ENCODE data around the gene LMBR1. TPM values are rescaled to one million over a fixed set of nuclear protein-coding genes. Genes with fewer than 3 reads are reported as not detected.

LMBR1 gene
- total and polyA plus RNA-seq, 2 of the 4 experiments (the other 2 are of a cell fraction): 11.9 to 19.9 TPM

DNA sequence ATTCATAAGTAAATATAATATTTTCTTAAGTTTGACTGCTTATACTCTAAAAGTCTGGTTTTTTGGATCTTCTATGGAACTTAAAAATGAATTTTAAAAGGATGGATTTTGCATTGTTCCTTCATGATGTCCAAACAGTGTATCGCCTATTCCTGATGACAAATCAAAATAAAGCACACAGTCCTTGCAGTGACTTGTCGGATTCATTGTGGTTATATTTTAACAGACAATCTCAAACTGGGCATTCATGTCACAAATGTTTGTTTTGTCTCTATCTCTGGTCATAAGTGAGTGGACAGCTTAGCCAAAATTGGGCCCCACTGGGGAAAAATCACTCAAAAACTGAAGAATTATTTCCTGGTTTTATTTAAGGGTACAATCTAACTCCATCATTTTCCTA, 74.8 kb downstream of the LMBR1 start:
- no peak overlapping the region for H2AK5ac ChIP-seq (ENCODE audit: low read depth, low read length)
- no peak overlapping the region for H2BK5ac ChIP-seq (ENCODE audit: low read depth, low read length, poor library complexity, severe bottlenecking)
- BruUV-seq (replicated peaks): no TSS peak
- no peak overlapping the region for H3K56ac ChIP-seq (ENCODE audit: extremely low read depth, insufficient read depth, low read length)
- no peaks in the 10 kb centered on the region for H3K4me1 ChIP-seq (ENCODE audit: control insufficient read depth, insufficient read depth, low read length)
- H3K9me3 ChIP-seq (ENCODE audit: control insufficient read depth, insufficient read depth, low read length): no peaks in the 10 kb centered on the region
- no peak overlapping the region for H3K4me3 ChIP-seq (ENCODE audit: insufficient read depth, low read depth, low read length)
- no peak overlapping the region for H2AK9ac ChIP-seq (replicated peaks; ENCODE audit: low read depth, low read length, poor library complexity)
- H3K36me3 ChIP-seq (ENCODE audit: control insufficient read depth, insufficient read depth, low read length): no peaks in the 10 kb centered on the region
- no peak overlapping the region for H2BK20ac ChIP-seq (ENCODE audit: low read depth, low read length)
- POLR2A ChIA-PET (ENCODE audit: unreplicated experiment): interaction anchor here (0.6 kb wide), 1 partner anchor 126 kb away, joined by 3 read pairs; no protein-coding TSS in a partner anchor
- dilution Hi-C loops (cut with HindIII; ENCODE audit: low sequenced_read_pairs, unreplicated experiment) (no loop called here), intact Hi-C loops (cut with micrococcal nuclease) (no loop called here), in situ Hi-C loops (cut with MboI; ENCODE audit: low sequenced_read_pairs) (no loop called here)
- no peak overlapping the region for H3K14ac ChIP-seq (replicated peaks; ENCODE audit: low read depth, low read length)
- H4K91ac ChIP-seq (ENCODE audit: insufficient read depth, low read depth, low read length): no peak overlapping the region
- H4K5ac ChIP-seq (ENCODE audit: low read depth, low read length): no peak overlapping the region
- no peak overlapping the region for H3K27ac ChIP-seq (ENCODE audit: insufficient read depth, low read length)
- no peak for TF ChIP-seq NFE2L2 (IDR thresholded peaks at IDR 0.05; ENCODE audit: low read depth, low read length)
- no peak for TF ChIP-seq CEBPB (IDR thresholded peaks at IDR 0.05; ENCODE audit: low read depth, low read length)
- no peak for TF ChIP-seq MAFK (IDR thresholded peaks at IDR 0.05; ENCODE audit: low read depth, low read length)
- TF ChIP-seq RAD21 (IDR thresholded peaks at IDR 0.05; ENCODE audit: low read length): no peak
- no peak for TF ChIP-seq RFX5 (IDR thresholded peaks at IDR 0.05; ENCODE audit: low read depth, low read length)
- TF ChIP-seq, protein P1, sequence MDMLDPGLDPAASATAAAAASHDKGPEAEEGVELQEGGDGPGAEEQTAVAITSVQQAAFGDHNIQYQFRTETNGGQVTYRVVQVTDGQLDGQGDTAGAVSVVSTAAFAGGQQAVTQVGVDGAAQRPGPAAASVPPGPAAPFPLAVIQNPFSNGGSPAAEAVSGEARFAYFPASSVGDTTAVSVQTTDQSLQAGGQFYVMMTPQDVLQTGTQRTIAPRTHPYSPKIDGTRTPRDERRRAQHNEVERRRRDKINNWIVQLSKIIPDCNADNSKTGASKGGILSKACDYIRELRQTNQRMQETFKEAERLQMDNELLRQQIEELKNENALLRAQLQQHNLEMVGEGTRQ (IDR thresholded peaks at IDR 0.05; ENCODE audit: low read depth, low read length): no peak
- no peak for TF ChIP-seq RCOR1 (IDR thresholded peaks at IDR 0.05; ENCODE audit: insufficient replicate concordance, low read length)
- no peak for TF ChIP-seq POLR2A (IDR thresholded peaks at IDR 0.05; ENCODE audit: low read depth, low read length)
- TF ChIP-seq, protein P2, sequence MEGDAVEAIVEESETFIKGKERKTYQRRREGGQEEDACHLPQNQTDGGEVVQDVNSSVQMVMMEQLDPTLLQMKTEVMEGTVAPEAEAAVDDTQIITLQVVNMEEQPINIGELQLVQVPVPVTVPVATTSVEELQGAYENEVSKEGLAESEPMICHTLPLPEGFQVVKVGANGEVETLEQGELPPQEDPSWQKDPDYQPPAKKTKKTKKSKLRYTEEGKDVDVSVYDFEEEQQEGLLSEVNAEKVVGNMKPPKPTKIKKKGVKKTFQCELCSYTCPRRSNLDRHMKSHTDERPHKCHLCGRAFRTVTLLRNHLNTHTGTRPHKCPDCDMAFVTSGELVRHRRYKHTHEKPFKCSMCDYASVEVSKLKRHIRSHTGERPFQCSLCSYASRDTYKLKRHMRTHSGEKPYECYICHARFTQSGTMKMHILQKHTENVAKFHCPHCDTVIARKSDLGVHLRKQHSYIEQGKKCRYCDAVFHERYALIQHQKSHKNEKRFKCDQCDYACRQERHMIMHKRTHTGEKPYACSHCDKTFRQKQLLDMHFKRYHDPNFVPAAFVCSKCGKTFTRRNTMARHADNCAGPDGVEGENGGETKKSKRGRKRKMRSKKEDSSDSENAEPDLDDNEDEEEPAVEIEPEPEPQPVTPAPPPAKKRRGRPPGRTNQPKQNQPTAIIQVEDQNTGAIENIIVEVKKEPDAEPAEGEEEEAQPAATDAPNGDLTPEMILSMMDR (conservative IDR thresholded peaks at IDR 0.05; ENCODE audit: low read depth, low read length): no peak
- TF ChIP-seq BHLHE40 (IDR thresholded peaks at IDR 0.05; ENCODE audit: low read depth, low read length): no peak
- TF ChIP-seq, protein P3, sequence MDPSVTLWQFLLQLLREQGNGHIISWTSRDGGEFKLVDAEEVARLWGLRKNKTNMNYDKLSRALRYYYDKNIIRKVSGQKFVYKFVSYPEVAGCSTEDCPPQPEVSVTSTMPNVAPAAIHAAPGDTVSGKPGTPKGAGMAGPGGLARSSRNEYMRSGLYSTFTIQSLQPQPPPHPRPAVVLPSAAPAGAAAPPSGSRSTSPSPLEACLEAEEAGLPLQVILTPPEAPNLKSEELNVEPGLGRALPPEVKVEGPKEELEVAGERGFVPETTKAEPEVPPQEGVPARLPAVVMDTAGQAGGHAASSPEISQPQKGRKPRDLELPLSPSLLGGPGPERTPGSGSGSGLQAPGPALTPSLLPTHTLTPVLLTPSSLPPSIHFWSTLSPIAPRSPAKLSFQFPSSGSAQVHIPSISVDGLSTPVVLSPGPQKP (IDR thresholded peaks at IDR 0.05; ENCODE audit: borderline replicate concordance, low read depth, low read length): no peak
- TF ChIP-seq SMC3 (IDR thresholded peaks at IDR 0.05; ENCODE audit: low read depth, low read length): no peak
- no peak for TF ChIP-seq FOS (IDR thresholded peaks at IDR 0.05; ENCODE audit: low read depth, low read length)
- no peak for TF ChIP-seq MXI1 (IDR thresholded peaks at IDR 0.05; ENCODE audit: borderline replicate concordance, low read depth, low read length)
- no peak for TF ChIP-seq MAZ (IDR thresholded peaks at IDR 0.05; ENCODE audit: borderline replicate concordance, low read depth, low read length)
- TF ChIP-seq CHD1 (IDR thresholded peaks at IDR 0.05; ENCODE audit: low read depth, low read length): no peak
- no peaks in the 10 kb centered on the region for H4K20me1 ChIP-seq (ENCODE audit: insufficient read depth, low read length)
- ATAC-seq (ENCODE audit: low read depth): no peak
- H3K23ac ChIP-seq (ENCODE audit: low read depth, low read length): no peak overlapping the region
- no peak for DNase-seq
- no peaks in the 10 kb centered on the region for H3K9me1 ChIP-seq (ENCODE audit: insufficient read depth, low read length)
- no peak overlapping the region for H2AFZ ChIP-seq (replicated peaks; ENCODE audit: low read length, poor library complexity)
- H2BK120ac ChIP-seq (ENCODE audit: low read depth, low read length): no peak overlapping the region
- H3K18ac ChIP-seq (ENCODE audit: low read depth, low read length): no peak overlapping the region
- H2BK15ac ChIP-seq (ENCODE audit: low read depth, low read length): no peak overlapping the region
- H3K9ac ChIP-seq (ENCODE audit: low read depth, low read length): no peak overlapping the region
- WGBS, 2 experiments (ENCODE audit: extremely low coverage in 2 of 2, insufficient read length in 1 of 2): no CpG with 5 or more reads among the region's 2 CpGs
- no peak overlapping the region for H3K4ac ChIP-seq (ENCODE audit: low read depth, low read length)
- no peaks in the 10 kb centered on the region for H3K27me3 ChIP-seq (ENCODE audit: control insufficient read depth, insufficient read depth, low read length)
- no peak overlapping the region for H3K4me2 ChIP-seq (ENCODE audit: low read depth, low read length)
- CTCF ChIA-PET: no interaction called here
- no peaks in the 10 kb centered on the region; a peak in 1 of 4 replicates for H3K79me1 ChIP-seq (ENCODE audit: low read depth in 1 of 2, low read length in 2 of 2)
- no peak overlapping the region for H4K8ac ChIP-seq (ENCODE audit: low read depth in 2 of 2, low read length in 2 of 2)

All from IMR-90 (cell line).